ENCODE results near the gene CREB3L2.

GRCh38 chr7:138033241-138033640 lies 31.4 kb upstream of the CREB3L2 start:
- TF ChIP-seq CTCF (conservative IDR thresholded peaks at IDR 0.05 in 1 of 2, IDR thresholded peaks at IDR 0.05 in 1 of 2; ENCODE audit: low read depth in 1 of 2, low read length in 2 of 2) (no peak), EZH2 (IDR thresholded peaks at IDR 0.05; ENCODE audit: low read length, missing control alignments) (no peak)

Measured in fibroblast of lung (primary cell).